ENCODE data around the gene SLIT1.

The SLIT1 gene

DNA sequence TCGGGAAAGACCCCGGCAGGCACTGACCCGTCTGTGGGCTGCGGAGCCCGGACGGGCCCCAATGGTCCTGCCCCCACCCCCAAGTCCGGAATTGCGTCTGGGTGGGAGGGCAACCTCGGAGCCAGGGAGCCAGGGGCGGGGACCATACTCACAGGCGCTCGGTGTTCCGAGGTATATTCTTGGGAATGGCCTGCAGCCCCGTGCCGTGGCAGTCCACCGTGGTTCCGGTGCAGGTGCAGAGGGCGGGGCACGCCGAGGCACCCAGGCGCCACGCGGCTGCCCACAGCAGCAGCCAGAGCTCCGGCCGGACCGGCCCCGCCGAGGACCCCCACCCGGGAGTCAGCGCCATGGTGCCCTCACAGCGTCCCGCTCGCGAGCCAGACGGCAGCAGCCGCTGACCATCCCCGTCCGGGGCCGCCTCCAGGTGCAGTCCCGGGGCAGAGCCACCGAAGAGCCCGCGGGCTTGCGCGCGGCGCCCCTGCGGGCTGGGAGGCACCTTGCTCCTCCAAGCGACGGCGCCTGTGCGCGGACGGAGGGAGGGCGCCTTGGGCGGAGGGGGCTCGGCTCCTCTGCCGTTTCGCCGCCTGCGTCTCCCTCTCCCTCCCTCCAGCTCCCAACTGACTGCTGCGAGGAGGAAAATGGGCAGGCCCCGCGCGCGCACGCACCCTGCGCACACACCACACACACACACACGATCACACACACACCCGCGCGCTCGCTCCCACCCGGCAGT is at the start of gene SLIT1:
Gene SLIT1, minus strand, starts transcription at position 634 of the 733 bp plus-strand sequence. Its CDS starts 285 bp downstream, at position 349.
- no peak for DNase-seq

- DNase-seq, result no peak
Measured at GRCh38 chr10:97235353-97235752, 49.6 kb upstream of the SLIT1 start.

DNA sequence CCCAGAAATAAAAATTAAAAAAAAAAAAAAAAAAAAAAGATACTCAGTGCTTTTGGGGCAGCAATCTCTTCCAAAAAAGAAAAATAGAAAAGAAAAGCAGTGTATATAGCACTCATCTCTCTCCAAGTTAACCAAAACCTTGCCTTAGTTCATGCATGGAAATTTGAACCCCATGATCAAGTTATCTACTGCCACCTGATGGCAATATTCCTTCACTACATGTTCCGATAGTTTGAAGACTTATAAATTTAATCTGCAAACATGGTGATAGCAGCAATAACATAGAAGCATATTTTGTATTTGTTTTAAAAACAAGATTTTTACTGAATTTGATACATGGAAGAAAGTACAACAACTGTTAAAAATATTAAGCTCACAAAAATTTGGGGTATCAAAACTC is 48.6 kb upstream of the SLIT1 start:
- DNase-seq, result no peak

- no peak for DNase-seq
Measured at GRCh38 chr10:97230146-97230545, 44.4 kb upstream of the SLIT1 start.

DNA sequence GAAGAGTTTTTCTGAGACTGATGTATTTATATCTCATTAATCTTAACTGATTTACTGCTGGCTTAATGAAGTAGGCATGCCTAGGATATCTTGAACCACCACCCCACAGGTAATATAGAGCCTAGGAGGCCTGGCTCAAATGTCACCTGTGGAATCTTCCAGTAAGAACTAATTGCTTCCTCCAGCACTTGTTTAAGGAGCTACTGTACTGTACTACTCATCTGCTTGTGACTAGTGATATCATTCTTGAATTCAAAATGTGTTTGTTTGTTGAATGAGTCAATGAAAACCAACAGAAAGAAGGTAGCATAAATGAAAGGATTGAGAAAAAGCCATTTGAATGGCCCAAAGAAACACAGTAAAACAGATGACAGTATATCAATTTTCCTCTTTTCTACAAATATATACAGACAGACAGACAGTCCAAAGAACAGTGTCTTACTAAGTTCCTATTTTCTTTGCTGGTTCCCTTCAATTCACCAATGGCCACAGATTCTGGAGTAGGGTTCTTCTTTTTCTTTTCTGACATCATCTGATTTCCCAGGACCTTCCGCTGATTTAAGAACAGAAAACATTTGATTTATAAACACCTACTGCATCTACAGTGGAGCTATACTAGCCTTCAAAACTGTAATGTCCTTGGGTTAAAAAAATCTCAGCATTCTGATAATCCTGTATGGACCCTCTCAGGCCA is 43.7 kb upstream of the SLIT1 start:
- DNase-seq, result no peak

- DNase-seq, result no peak
Measured at GRCh38 chr10:97228775-97229157, 43.0 kb upstream of the SLIT1 start.

DNA sequence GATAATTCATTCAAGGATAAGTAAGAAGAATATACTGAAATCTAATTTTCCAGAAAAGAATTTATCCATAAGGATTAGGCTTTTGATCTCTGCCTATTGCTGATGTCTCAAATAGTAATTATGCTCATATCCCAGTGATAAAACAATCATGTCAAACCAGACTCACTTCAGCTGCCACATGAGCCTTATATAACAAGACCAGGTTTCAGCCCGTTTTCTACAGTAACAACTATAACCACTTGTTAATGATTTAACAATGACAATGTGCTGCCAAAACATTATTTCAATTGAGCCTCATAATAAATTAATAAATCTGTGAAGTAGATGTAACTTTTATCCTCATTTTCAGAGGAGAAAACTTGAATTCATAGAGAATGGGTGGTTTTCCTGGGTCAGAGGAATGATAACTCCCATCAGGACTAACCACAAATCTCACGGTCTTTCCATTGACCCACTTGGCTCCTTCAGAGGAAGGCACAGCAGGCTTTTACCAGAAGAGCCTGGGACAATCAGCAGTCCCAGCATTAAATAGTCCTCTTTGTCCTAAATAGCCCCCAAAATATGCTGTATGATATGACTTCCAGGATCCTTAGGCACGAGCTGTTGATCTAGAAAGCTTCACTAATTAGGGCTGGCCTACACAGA is 42.5 kb upstream of the SLIT1 start:
- no peak for DNase-seq

- no peak for DNase-seq
Measured at GRCh38 chr10:97226398-97226797, 40.6 kb upstream of the SLIT1 start.

- DNase-seq, result no peak
Measured at GRCh38 chr10:97224483-97225435, 39.0 kb upstream of the SLIT1 start.

- DNase-seq, result no peak
Measured at GRCh38 chr10:97222326-97222961, 36.7 kb upstream of the SLIT1 start.

DNA sequence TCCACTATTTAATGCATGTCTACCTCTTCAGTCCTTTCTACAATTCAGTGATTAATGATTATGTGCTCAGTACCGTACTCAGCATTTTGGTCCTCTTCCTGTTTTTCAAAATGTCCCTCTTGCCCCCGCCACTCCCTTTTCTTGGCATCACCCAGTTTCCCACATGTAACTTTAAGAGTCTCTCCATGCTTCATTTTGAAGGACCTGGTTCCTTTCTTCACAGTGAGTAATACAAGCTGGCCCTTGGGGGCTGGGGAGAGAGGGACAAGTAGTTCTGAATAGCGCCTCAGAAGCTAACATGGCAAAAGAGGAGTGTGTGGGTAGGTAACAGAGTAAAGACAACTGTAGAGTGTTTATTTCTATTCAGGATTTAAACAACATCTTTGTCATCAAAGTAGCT is 34.6 kb upstream of the SLIT1 start:
- no peak for DNase-seq

GRCh38 chr10:97217299-97217698 is 31.5 kb upstream of the SLIT1 start:
- DNase-seq, result no peak

DNA sequence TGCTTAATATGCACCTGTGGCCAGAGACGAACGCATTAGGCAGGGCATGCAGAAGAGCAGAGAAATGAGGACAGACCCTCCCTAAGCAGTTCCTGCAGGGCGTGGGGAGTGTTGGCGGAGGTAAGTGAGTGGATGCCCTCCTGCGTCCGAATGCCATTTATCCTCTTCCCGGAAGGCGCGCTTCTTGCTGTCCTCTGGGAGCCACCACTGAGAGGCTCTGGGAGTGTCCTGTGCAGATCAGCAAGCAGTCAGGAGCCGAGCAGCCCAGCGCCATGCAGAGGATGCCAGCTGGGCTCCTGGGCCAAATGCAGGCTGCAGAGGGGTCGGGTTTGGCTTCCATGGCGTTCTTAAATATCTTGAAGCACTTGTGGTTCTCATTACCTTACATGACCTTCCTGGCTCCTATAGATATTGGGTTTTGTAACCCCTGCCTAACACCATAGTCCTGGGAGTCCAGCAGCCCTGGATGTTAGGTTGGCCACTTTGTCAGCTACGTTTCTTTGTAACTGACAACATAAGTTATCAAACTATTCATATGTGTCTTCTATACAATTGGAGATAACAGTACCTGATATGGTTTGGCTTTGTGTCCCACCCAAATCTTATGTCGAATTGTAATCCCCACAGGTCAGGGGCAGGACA is 30.0 kb upstream of the SLIT1 start:
- no peak for DNase-seq

DNA sequence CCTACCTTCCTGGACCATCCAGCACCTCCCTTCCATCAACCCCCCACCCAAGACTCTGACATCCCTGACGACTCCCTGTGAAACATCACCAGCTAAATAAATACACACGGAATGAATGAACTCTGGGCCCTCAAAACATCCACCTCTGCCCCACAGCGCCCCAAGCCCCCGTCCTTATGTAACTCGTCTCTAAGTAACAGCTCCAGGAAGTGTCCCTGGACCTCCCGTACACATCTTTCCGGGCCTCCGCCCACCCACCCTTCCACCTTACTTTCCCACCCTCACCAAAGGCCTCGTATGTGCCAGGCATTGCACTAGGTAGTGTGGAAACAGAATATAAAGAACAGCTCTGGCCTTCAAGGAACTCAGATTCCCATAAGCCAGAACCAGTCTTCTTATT is 27.7 kb upstream of the SLIT1 start:
- DNase-seq, result no peak

DNA sequence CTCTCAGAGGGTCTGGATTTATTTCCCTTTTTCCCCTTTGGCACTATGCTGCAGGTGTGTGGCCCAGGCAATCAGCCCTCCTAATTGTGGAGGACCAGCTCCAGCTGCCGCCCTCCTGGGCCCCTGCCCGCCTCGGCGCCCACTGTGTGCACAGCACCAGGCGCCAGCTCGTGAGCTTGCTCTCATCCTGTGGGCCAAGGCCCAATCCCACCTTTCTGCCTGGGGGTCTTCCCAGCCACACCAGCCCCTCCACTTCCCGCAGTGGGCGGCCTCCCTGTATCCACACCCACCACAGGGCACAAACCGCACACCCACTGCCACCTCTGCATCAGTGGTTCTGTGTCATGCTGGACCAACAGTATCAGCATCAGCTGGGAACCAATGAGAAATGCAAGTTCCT is 25.5 kb upstream of the SLIT1 start:
- DNase-seq, result no peak

DNA sequence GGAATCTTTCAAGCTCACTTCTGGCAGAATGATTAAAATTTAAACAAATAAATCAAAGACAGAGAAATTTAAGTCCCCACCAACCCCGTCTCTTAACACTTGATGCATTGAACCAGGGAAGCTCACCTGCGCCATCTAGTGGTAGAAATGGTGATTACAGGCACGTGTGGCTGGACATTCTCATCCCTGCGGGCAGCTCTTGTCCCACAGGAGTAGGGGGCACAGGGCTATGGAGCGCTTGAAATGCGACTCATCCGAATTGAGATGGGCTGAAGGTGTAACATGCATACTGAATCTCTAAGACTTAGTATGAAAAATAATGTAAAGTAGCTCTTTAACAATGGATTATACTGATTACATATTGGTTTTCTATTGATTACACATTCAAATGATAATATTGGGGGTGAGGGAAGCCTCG is 24.8 kb upstream of the SLIT1 start:
- DNase-seq, result peak; percentile 64

GRCh38 chr10:97207756-97208346 is 22.1 kb upstream of the SLIT1 start:
- no peak for DNase-seq

DNA sequence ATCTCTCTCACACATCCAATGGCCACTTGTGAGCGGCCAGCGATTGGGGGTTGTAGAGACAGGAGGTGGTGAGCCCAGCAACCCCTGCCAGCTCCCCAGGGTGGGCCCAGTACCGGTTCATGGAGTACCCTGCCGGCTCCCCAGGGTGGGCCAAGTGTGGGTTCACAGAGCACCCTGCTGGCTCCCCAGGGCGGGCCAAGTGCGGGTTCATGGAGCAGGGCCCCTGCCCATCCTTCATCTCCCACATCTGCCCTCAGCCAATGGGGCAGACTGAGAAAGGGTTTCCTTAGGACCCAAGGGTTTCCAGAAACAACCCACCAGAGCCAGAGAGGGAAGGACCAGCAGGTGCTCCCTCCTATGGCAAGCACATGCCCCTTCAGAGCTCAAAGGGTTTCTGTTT is 21.4 kb upstream of the SLIT1 start:
- DNase-seq, result no peak

DNA sequence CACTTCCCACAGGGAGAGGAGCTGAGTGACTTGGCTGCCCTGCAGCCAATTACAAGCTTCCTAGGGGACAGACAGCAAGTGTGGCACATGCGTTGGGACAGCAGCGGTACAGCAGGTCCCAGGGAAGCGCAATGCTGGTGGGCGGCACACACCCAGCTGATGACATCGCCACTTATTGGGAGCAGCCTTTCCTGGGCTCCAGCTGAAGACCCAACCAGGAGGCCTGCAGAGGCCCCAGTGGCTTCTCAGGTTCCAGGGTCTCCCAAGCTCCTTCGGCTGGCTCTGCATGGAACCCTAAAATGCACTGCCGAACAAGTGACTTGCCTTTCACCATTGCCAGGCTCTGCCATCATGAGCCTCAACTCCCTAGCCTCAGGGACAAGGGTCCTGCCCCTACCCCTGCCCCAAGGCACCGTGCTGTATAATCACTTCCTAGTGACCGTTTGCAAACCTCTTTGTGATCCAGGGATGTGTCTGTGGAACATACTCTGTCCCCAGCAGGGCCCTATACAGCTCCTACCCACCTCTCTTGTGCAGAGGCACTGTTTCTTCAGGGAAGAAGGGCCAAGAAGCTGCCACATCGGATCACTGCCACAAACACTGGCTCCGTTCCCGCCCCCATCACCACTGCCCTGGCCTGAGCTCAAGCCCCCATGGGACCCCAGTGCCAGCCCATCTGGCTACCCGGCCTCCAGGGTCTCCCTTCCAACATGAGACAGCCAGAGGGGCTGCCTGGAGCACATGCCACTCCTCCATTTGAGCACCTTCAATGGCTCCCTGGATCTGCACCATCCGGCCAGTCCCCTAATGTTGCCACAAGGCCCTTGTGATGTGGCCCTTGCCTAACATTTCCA is 19.3 kb upstream of the SLIT1 start:
- DNase-seq, result no peak

GRCh38 chr10:97203220-97203619 is 17.5 kb upstream of the SLIT1 start:
- DNase-seq, result no peak

DNA sequence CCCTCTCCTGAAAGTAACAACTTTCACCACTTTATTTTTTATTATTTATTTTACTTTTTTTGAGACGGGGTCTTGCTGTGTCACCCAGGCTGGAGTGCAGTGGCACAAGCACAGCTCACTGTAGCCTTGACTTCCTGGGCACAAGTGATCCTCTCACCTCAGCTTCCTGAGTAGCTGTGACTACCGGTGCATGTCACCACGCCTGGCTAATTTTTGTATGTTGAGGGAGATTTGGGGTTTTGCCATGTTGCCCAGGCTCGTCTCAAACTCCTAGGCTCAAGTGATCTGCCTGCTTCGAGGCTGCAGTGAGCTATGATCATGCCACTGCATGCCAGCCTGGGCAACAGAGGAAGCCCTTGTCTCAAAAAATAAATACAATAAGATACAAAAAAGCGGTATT is 14.9 kb upstream of the SLIT1 start:
- no peak for DNase-seq
